ENCODE data around the gene FMO3.

The FMO3 gene

GRCh38 chr1:171128463-171128862 lies 37.8 kb downstream of the FMO3 start (continued):
- TF ChIP-seq PRDM6 (tag by site-specific recombination; IDR thresholded peaks at IDR 0.05) = no peak
- TF ChIP-seq ZNF366 (tag by site-specific recombination; conservative IDR thresholded peaks at IDR 0.05) = no peak
- TF ChIP-seq ZNF776 (tag by site-specific recombination; IDR thresholded peaks at IDR 0.05; ENCODE audit: borderline replicate concordance) = no peak
- TF ChIP-seq GLIS2 (tag by site-specific recombination; IDR thresholded peaks at IDR 0.05) = no peak
- no peak for TF ChIP-seq ZNF513 (tag by site-specific recombination; IDR thresholded peaks at IDR 0.05)

GRCh38 chr1:171134204-171134923 lies 43.7 kb downstream of the FMO3 start:
- CTCF ChIA-PET = no interaction called here
- H3K27ac ChIP-seq (ENCODE audit: extremely low read depth, low read depth, low read length) = no peak overlapping the region
- H3K4me1 ChIP-seq (ENCODE audit: control insufficient read depth, insufficient read depth, low read length) = peaks cover 3% of the 10 kb centered on the region; the same call in 1 of the 2 replicates
- POLR2A ChIA-PET = no interaction called here
- TF ChIP-seq, protein P1, sequence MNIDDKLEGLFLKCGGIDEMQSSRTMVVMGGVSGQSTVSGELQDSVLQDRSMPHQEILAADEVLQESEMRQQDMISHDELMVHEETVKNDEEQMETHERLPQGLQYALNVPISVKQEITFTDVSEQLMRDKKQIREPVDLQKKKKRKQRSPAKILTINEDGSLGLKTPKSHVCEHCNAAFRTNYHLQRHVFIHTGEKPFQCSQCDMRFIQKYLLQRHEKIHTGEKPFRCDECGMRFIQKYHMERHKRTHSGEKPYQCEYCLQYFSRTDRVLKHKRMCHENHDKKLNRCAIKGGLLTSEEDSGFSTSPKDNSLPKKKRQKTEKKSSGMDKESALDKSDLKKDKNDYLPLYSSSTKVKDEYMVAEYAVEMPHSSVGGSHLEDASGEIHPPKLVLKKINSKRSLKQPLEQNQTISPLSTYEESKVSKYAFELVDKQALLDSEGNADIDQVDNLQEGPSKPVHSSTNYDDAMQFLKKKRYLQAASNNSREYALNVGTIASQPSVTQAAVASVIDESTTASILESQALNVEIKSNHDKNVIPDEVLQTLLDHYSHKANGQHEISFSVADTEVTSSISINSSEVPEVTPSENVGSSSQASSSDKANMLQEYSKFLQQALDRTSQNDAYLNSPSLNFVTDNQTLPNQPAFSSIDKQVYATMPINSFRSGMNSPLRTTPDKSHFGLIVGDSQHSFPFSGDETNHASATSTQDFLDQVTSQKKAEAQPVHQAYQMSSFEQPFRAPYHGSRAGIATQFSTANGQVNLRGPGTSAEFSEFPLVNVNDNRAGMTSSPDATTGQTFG (tag by site-specific recombination; IDR thresholded peaks at IDR 0.05; ENCODE audit: borderline replicate concordance) = no peak
- TF ChIP-seq PRDM1 (tag by site-specific recombination; IDR thresholded peaks at IDR 0.05) (no peak), GLIS1 (tag by site-specific recombination; IDR thresholded peaks at IDR 0.05) (no peak), ZNF621 (tag by site-specific recombination; IDR thresholded peaks at IDR 0.05) (no peak), ZNF155 (tag by site-specific recombination; IDR thresholded peaks at IDR 0.05) (no peak), ZFHX2 (tag by site-specific recombination; conservative IDR thresholded peaks at IDR 0.05) (no peak), ZNF560 (tag by site-specific recombination; IDR thresholded peaks at IDR 0.05; ENCODE audit: borderline replicate concordance) (no peak), ZXDB (tag by site-specific recombination; IDR thresholded peaks at IDR 0.05) (no peak), ZEB2 (tag by site-specific recombination; IDR thresholded peaks at IDR 0.05) (no peak), REPIN1 (tag by site-specific recombination; IDR thresholded peaks at IDR 0.05; ENCODE audit: low read depth) (no peak), ELK4 (IDR thresholded peaks at IDR 0.05; ENCODE audit: borderline replicate concordance, low read depth, low read length) (no peak), ZNF701 (tag by site-specific recombination; IDR thresholded peaks at IDR 0.05) (no peak), ZNF416 (tag by site-specific recombination; IDR thresholded peaks at IDR 0.05) (no peak), ZNF791 (tag by site-specific recombination; IDR thresholded peaks at IDR 0.05) (no peak), ZNF776 (tag by site-specific recombination; IDR thresholded peaks at IDR 0.05; ENCODE audit: borderline replicate concordance) (no peak), ZNF366 (tag by site-specific recombination; conservative IDR thresholded peaks at IDR 0.05) (no peak)
- TF ChIP-seq, protein P2, sequence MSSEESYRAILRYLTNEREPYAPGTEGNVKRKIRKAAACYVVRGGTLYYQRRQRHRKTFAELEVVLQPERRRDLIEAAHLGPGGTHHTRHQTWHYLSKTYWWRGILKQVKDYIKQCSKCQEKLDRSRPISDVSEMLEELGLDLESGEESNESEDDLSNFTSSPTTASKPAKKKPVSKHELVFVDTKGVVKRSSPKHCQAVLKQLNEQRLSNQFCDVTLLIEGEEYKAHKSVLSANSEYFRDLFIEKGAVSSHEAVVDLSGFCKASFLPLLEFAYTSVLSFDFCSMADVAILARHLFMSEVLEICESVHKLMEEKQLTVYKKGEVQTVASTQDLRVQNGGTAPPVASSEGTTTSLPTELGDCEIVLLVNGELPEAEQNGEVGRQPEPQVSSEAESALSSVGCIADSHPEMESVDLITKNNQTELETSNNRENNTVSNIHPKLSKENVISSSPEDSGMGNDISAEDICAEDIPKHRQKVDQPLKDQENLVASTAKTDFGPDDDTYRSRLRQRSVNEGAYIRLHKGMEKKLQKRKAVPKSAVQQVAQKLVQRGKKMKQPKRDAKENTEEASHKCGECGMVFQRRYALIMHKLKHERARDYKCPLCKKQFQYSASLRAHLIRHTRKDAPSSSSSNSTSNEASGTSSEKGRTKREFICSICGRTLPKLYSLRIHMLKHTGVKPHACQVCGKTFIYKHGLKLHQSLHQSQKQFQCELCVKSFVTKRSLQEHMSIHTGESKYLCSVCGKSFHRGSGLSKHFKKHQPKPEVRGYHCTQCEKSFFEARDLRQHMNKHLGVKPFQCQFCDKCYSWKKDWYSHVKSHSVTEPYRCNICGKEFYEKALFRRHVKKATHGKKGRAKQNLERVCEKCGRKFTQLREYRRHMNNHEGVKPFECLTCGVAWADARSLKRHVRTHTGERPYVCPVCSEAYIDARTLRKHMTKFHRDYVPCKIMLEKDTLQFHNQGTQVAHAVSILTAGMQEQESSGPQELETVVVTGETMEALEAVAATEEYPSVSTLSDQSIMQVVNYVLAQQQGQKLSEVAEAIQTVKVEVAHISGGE (tag by site-specific recombination; conservative IDR thresholded peaks at IDR 0.05; ENCODE audit: low read depth) = no peak
- TF ChIP-seq, protein P3, sequence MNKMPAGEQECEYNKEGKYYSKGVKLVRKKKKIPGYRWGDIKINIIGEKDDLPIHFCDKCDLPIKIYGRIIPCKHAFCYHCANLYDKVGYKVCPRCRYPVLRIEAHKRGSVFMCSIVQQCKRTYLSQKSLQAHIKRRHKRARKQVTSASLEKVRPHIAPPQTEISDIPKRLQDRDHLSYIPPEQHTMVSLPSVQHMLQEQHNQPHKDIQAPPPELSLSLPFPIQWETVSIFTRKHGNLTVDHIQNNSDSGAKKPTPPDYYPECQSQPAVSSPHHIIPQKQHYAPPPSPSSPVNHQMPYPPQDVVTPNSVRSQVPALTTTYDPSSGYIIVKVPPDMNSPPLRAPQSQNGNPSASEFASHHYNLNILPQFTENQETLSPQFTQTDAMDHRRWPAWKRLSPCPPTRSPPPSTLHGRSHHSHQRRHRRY (tag by site-specific recombination; IDR thresholded peaks at IDR 0.05) = no peak
- TF ChIP-seq, protein P4, sequence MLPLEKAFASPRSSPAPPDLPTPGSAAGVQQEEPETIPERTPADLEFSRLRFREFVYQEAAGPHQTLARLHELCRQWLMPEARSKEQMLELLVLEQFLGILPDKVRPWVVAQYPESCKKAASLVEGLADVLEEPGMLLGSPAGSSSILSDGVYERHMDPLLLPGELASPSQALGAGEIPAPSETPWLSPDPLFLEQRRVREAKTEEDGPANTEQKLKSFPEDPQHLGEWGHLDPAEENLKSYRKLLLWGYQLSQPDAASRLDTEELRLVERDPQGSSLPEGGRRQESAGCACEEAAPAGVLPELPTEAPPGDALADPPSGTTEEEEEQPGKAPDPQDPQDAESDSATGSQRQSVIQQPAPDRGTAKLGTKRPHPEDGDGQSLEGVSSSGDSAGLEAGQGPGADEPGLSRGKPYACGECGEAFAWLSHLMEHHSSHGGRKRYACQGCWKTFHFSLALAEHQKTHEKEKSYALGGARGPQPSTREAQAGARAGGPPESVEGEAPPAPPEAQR (tag by site-specific recombination; IDR thresholded peaks at IDR 0.05) = no peak
- no peaks in the 10 kb centered on the region for H3K9me3 ChIP-seq (ENCODE audit: control insufficient read depth, insufficient read depth, low read depth, low read length)
- no peaks in the 10 kb centered on the region for H3K36me3 ChIP-seq (ENCODE audit: control insufficient read depth in 2 of 2, insufficient read depth in 1 of 2, low read length in 2 of 2)
- no peak overlapping the region for H3K4me3 ChIP-seq (ENCODE audit: low read depth, low read length)
